HepG2 (cell line): Measurements from ENCODE around the gene PAK6. TPM values are rescaled to one million over a fixed set of nuclear protein-coding genes. Genes with fewer than 3 reads are reported as not detected.

Source experiments
- ATAC-seq: fragments of 200-7000 bp; cut with Tn5 transposase; 3 replicates; pipeline ENCODE4 v1.9.1; 2020; ENCODE audit warnings: mild to moderate bottlenecking, moderate library complexity
- Bru-seq: library from RNA; stranded (reverse); fragments of 400-500 nt; gene quantifications from one replicate; lab custom pipeline; 2021; lab: Mats Ljungman, UMichigan
- BruChase-seq, 2 experiments: library from RNA; stranded (reverse); fragments of 400-500 nt; gene quantifications; one replicate each; lab custom pipeline; 2021; lab: Mats Ljungman, UMichigan
- BruUV-seq: library from RNA; stranded (reverse); fragments of 400-500 nt; replicated peaks from 2 replicates; lab custom pipeline; 2021; lab: Mats Ljungman, UMichigan
- CTCF ChIA-PET: fragments of 300-600 bp; formaldehyde crosslinking; extraction: SDS; loops from one replicate; lab custom pipeline; 2021; ENCODE audit warnings: low total read pairs, inconsistent platforms, low intra/inter-chr PET ratio; lab: Yijun Ruan, JAX
- POLR2A ChIA-PET: fragments of 350-600 bp; sonication (Branson Sonifier 250); formaldehyde crosslinking; loops from one replicate; lab custom pipeline; 2020; ENCODE audit warnings: antibody characterized with exemption, inconsistent platforms; lab: Yijun Ruan, JAX
- DNase-seq: peaks from one replicate; pipeline ENCODE4 v3.0.0-alpha.2; 2015; ENCODE audit warnings: low spot score
- FAIRE-seq: peaks from 3 replicates; lab custom pipeline; 2011; peaks lifted over from hg19 to GRCh38; lab: Jason Lieb, UNC
- H2AFZ ChIP-seq: one replicate; pipeline ENCODE4 v1.6.1; 2011; ENCODE audit warnings: low read length, inconsistent platforms
- H3K27ac ChIP-seq: fragments of 300-600 bp; 3 replicates; pipeline ENCODE4 v1.8.0; 2011; ENCODE audit warnings: mixed run types, mild to moderate bottlenecking, mixed read lengths, low read length, inconsistent platforms; ENCODE audit not compliant: insufficient read depth; ENCODE audit errors: extremely low read length
- H3K27me3 ChIP-seq, 2 experiments: fragments of 200-600 bp in 1 of 2; 2 replicates in 1 of 2; 3 replicates in 1 of 2; pipeline versions ENCODE4 v1.6.0 to v1.8.0; 2011; ENCODE audit warnings: low read length in 2 of 2, mild to moderate bottlenecking in 2 of 2, moderate library complexity in 2 of 2, inconsistent platforms in 1 of 2; ENCODE audit not compliant: insufficient read depth in 2 of 2, control insufficient read depth in 1 of 2
- H3K36me3 ChIP-seq, 2 experiments: fragments of 200-600 bp in 1 of 2; replicated peaks in 1 of 2; 2 replicates in 1 of 2; 3 replicates in 1 of 2; pipeline versions ENCODE4 v1.5.1 to v1.8.0; 2011; ENCODE audit warnings: low read length in 2 of 2, inconsistent platforms in 1 of 2; ENCODE audit not compliant: insufficient read depth in 2 of 2, control insufficient read depth in 1 of 2
- H3K4me1 ChIP-seq: 2 replicates; pipeline ENCODE4 v1.5.1; 2012; ENCODE audit warnings: low read length, inconsistent platforms; ENCODE audit not compliant: insufficient read depth
- H3K4me2 ChIP-seq: 2 replicates; pipeline ENCODE4 v1.6.0; 2011; ENCODE audit warnings: low read depth, low read length, inconsistent platforms
- H3K4me3 ChIP-seq, 3 experiments: fragments of 200-600 bp in 1 of 3; sonication (generic), shearing (Covaris generic) in 1 of 3; replicated peaks in 1 of 3; 2 replicates each; pipeline ENCODE4 v1.5.1; 2011 to 2016; ENCODE audit warnings: low read length in 3 of 3, inconsistent platforms in 2 of 3, low read depth in 2 of 3, mild to moderate bottlenecking in 2 of 3, control low read depth in 1 of 3, mixed read lengths in 1 of 3; ENCODE audit not compliant: insufficient read depth in 1 of 3
- H3K79me2 ChIP-seq: one replicate; pipeline ENCODE4 v1.6.1; 2011; ENCODE audit warnings: low read length, inconsistent platforms; ENCODE audit not compliant: insufficient read depth
- H3K9ac ChIP-seq: 2 replicates; pipeline ENCODE4 v1.6.0; 2011; ENCODE audit warnings: mild to moderate bottlenecking, low read depth, low read length, inconsistent platforms; ENCODE audit not compliant: insufficient read depth
- H3K9me3 ChIP-seq: 2 replicates; pipeline ENCODE4 v1.5.1; 2012; ENCODE audit warnings: mild to moderate bottlenecking, low read length
- H4K20me1 ChIP-seq: 2 replicates; pipeline ENCODE4 v1.6.0; 2011; ENCODE audit warnings: inconsistent platforms, mild to moderate bottlenecking, low read length, moderate library complexity; ENCODE audit not compliant: insufficient read depth
- ATF7 ChIP-seq, 2 experiments: fragments of 450-650 bp in 1 of 2; sonication (generic) in 1 of 2; formaldehyde crosslinking in 1 of 2; IDR thresholded peaks; 2 replicates each; pipeline versions ENCODE4 v1.4.0 to v1.6.1; 2016 to 2020; ENCODE audit warnings: antibody characterized with exemption in 1 of 2, mild to moderate bottlenecking in 1 of 2, missing genetic modification reagents in 1 of 2
- GPBP1L1 ChIP-seq: sonication (generic); formaldehyde crosslinking; IDR thresholded peaks from 2 replicates; pipeline ENCODE4 v1.5.0; 2020; ENCODE audit warnings: mild to moderate bottlenecking, missing genetic modification reagents
- JUND ChIP-seq: sonication (generic); formaldehyde crosslinking; IDR thresholded peaks from 2 replicates; pipeline ENCODE4 v1.8.0; 2022; ENCODE audit warnings: mild to moderate bottlenecking, missing genetic modification reagents
- UBTF ChIP-seq: sonication (generic); formaldehyde crosslinking; IDR thresholded peaks from 2 replicates; pipeline ENCODE4 v1.4.0; 2020; ENCODE audit warnings: mild to moderate bottlenecking, missing genetic modification reagents
- WGBS: methylation state at CpG from one replicate; pipeline ENCODE4 v1.1.6; 2017; ENCODE audit warnings: low lambda C conversion rate; 5-methylcytosine and 5-hydroxymethylcytosine counted together
- in situ Hi-C: cut with HindIII; loops from 2 replicates; pipeline ENCODE4 v1.10.0; 2017; ENCODE audit warnings: low pct_unique_long_range_greater_than_20kb; ENCODE audit not compliant: extremely low pct_ligation_motif_present
- intact Hi-C: fragments of 100-400 bp; cut with micrococcal nuclease; formaldehyde crosslinking; loops from one replicate; pipeline ENCODE4 v1.10.0; 2022; ENCODE audit not compliant: unreplicated experiment
- long read RNA-seq, 2 experiments: library from RNA in 1 of 2; library from polyadenylated mRNA in 1 of 2; stranded (forward) in 1 of 2; unstranded in 1 of 2; transcript quantifications; one replicate each; pipeline ENCODE4 v2.0.0, GENCODE V29; 2019 to 2022
- polyA minus RNA-seq, 3 experiments: library from RNA; depleted of rRNA, polyadenylated mRNA; stranded (reverse); fragments of >200 nt; gene quantifications; 2 replicates each; pipeline ENCODE4 v1.2.3, GENCODE V29; 2011; ENCODE audit warnings: low replicate concordance in 1 of 3
- polyA plus RNA-seq, 8 experiments: library from polyadenylated mRNA; depleted of rRNA in 3 of 8; stranded (reverse) in 7 of 8; unstranded in 1 of 8; fragments of >200 nt; fragmentation: Illumina TruSeq in 4 of 8; extraction: Trizol in 4 of 8; gene quantifications; 2 replicates each; pipeline versions ENCODE4 v1.2.1 to v1.2.3, GENCODE V29; 2011 to 2016; ENCODE audit warnings: low read depth in 4 of 8, missing spikeins in 1 of 8, mixed read lengths in 1 of 8; ENCODE audit not compliant: insufficient read depth in 1 of 8
- total RNA-seq, 5 experiments: library from RNA; depleted of rRNA; stranded (reverse); fragments of >200 nt; fragmentation: Illumina TruSeq; extraction: Trizol; gene quantifications; 2 replicates each; pipeline ENCODE4 v1.2.3, GENCODE V29; 2016; ENCODE audit warnings: low read depth in 1 of 5
- TF ChIP-seq, protein P1 (sequence below): sonication (generic); formaldehyde crosslinking; IDR thresholded peaks from 2 replicates; pipeline ENCODE4 v1.5.1; 2020; ENCODE audit warnings: mild to moderate bottlenecking, missing genetic modification reagents, moderate library complexity

The PAK6 gene
- total RNA-seq (2016; rRNA removed; fragmentation: Illumina TruSeq; extraction: Trizol) (0.07 TPM in 1 of 2 replicates, not detected in the other), polyA plus RNA-seq (2011; rRNA removed) (0.10 TPM in 1 of 2 replicates, not detected in the other), polyA minus RNA-seq (2011; rRNA and poly(A)+ RNA removed; ENCODE audit: low replicate concordance) (0.23 TPM in 1 of 2 replicates, not detected in the other), Bru-seq, nascent RNA (percentile 18 among the genes with signal in this experiment), BruChase-seq, experiment 1, labeled RNA remaining after a 6-hour chase (percentile 29 among the genes with signal in this experiment), BruChase-seq, experiment 2, labeled RNA remaining after a 2-hour chase (percentile 25 among the genes with signal in this experiment)
- not detected in 2 replicates for total RNA-seq (2016; cell fraction: cytosol; rRNA removed; fragmentation: Illumina TruSeq; extraction: Trizol; ENCODE audit: low read depth)
- total RNA-seq (2016; cell fraction: insoluble cytoplasmic fraction; rRNA removed; fragmentation: Illumina TruSeq; extraction: Trizol), result 0.09 TPM in 1 of 2 replicates, not detected in the other
- total RNA-seq (2016; cell fraction: membrane; rRNA removed; fragmentation: Illumina TruSeq; extraction: Trizol), result not detected in 2 replicates
- not detected in 2 replicates for total RNA-seq (2016; cell fraction: nucleus; rRNA removed; fragmentation: Illumina TruSeq; extraction: Trizol)
- polyA plus RNA-seq (2011; cell fraction: cytosol; rRNA removed), result 0.13 TPM in 1 of 2 replicates, not detected in the other
- 0.11 TPM in 1 of 2 replicates, not detected in the other for polyA plus RNA-seq (2011; cell fraction: nucleus; rRNA removed)
- not detected in 2 replicates for polyA plus RNA-seq (2012)
- polyA plus RNA-seq (2016; cell fraction: cytosol; fragmentation: Illumina TruSeq; extraction: Trizol; ENCODE audit: low read depth), result not detected in 2 replicates
- not detected in 2 replicates for polyA plus RNA-seq (2016; cell fraction: insoluble cytoplasmic fraction; fragmentation: Illumina TruSeq; extraction: Trizol; ENCODE audit: low read depth)
- polyA plus RNA-seq (2016; cell fraction: membrane; fragmentation: Illumina TruSeq; extraction: Trizol; ENCODE audit: low read depth), result not detected in 2 replicates
- 0.22 TPM in 1 of 2 replicates, not detected in the other for polyA plus RNA-seq (2016; cell fraction: nucleus; fragmentation: Illumina TruSeq; extraction: Trizol; ENCODE audit: insufficient read depth, low read depth)
- polyA minus RNA-seq (2011; cell fraction: cytosol; rRNA and poly(A)+ RNA removed), result not detected in 2 replicates
- polyA minus RNA-seq (2011; cell fraction: nucleus; rRNA and poly(A)+ RNA removed), result 0.52 TPM in 1 of 2 replicates, not detected in the other
- long read RNA-seq, experiment 1, result 0 reads
- long read RNA-seq, experiment 2, result 0 reads

GRCh38 chr15:40238532-40239403 is at the start of gene PAK6:
Gene PAK6, plus strand, starts transcription at chr15:40239063. Its CDS starts 25,723 bp downstream, at chr15:40264786.
- FAIRE-seq, result no peak

More at GRCh38 chr15:40238532-40239403, at the start of gene PAK6:
- no peaks in the 10 kb centered on the region for H4K20me1 ChIP-seq
- no peak within 1 kb of the TSS for H2AFZ ChIP-seq
- ATAC-seq (peak; percentile 81), DNase-seq (no peak)
- H3K27ac ChIP-seq, result no peak within 1 kb of the TSS
- intact Hi-C loops, result no loop called here
- ChIA-PET CTCF (no interaction called here), POLR2A (no interaction called here)
- H3K4me1 ChIP-seq, result peaks cover 14% of the 10 kb centered on the region
- TF ChIP-seq, protein P1, sequence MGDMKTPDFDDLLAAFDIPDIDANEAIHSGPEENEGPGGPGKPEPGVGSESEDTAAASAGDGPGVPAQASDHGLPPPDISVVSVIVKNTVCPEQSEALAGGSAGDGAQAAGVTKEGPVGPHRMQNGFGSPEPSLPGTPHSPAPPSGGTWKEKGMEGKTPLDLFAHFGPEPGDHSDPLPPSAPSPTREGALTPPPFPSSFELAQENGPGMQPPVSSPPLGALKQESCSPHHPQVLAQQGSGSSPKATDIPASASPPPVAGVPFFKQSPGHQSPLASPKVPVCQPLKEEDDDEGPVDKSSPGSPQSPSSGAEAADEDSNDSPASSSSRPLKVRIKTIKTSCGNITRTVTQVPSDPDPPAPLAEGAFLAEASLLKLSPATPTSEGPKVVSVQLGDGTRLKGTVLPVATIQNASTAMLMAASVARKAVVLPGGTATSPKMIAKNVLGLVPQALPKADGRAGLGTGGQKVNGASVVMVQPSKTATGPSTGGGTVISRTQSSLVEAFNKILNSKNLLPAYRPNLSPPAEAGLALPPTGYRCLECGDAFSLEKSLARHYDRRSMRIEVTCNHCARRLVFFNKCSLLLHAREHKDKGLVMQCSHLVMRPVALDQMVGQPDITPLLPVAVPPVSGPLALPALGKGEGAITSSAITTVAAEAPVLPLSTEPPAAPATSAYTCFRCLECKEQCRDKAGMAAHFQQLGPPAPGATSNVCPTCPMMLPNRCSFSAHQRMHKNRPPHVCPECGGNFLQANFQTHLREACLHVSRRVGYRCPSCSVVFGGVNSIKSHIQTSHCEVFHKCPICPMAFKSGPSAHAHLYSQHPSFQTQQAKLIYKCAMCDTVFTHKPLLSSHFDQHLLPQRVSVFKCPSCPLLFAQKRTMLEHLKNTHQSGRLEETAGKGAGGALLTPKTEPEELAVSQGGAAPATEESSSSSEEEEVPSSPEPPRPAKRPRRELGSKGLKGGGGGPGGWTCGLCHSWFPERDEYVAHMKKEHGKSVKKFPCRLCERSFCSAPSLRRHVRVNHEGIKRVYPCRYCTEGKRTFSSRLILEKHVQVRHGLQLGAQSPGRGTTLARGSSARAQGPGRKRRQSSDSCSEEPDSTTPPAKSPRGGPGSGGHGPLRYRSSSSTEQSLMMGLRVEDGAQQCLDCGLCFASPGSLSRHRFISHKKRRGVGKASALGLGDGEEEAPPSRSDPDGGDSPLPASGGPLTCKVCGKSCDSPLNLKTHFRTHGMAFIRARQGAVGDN (CRISPR knock-in tag), result peak; percentile 29; the same call in 1 of the 2 replicates
- TF ChIP-seq GPBP1L1 (no peak), JUND (no peak), ATF7 (IDR thresholded peaks at IDR 0.05) (peak; percentile 23; the same call in 1 of the 2 replicates), ATF7 (CRISPR knock-in tag; IDR thresholded peaks at IDR 0.05) (no peak), UBTF (peak; percentile 30; the same call in 1 of the 2 replicates)
- no peaks in the 10 kb centered on the region for H3K9me3 ChIP-seq
- peak within 1 kb of the TSS in 2 of 3 experiments; percentile 18 to 41; a peak in 2 of 6 replicates for H3K4me3 ChIP-seq
- peak within 1 kb of the TSS; percentile 68 for H3K4me2 ChIP-seq
- WGBS, result 27% methylated on average over 18 of the region's 39 CpGs
- peaks cover 9 to 49% of the 10 kb centered on the region in 2 experiments; a peak in 4 of 5 replicates for H3K27me3 ChIP-seq
- BruUV-seq, result no TSS peak
- H3K9ac ChIP-seq, result no peak within 1 kb of the TSS
- no peaks in the 10 kb centered on the region for H3K36me3 ChIP-seq
- no peaks in the 10 kb centered on the region for H3K79me2 ChIP-seq
- in situ Hi-C loops, result no loop called here
